Stimulated activated CD8-positive, alpha-beta memory T cell treated with anti-CD3 and anti-CD28 coated beads, Interleukin-15, amount 100 ng/mL, for 4 hours (primary cell): Measurements from ENCODE around the gene BOD1L1.

ENCODE experiments used
- DNase-seq, 2 donors: peaks; one replicate each; pipeline ENCODE4 v3.0.0-alpha.2; 2020; ENCODE audit warnings: low read depth in 2 of 2

BOD1L1 gene

DNA sequence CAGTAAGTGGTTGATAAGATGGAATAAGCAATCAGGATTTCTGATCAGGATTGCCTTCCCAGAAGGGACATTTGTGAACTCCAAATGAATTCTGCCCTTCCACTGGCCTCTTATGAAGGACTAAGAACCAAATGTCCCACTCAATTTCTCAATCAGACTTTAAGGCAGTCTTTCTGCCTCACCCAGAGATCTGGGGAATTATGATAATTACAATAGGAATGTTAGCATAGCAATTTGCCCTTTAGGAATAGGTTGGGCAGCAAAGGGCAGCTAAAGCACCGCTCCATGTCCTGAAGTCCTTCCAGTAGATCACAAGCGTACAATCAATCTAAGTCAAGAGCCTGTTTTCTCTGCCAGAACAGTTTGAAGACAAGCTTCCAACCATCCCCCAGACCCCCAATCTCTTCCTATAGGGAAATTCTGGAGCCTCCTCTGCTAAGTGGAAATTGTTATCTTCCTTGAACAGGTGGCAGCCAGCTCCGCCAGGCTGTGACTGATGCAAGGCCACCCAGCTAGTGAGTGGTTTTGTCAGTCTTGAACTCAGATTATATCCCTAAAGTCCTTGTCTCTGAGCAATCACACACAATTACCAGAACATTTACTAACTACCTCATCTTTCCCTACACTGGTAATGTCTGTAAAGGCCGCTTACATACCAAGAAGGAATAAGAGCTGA is 101.8 kb downstream of the BOD1L1 start:
- no peak for DNase-seq

GRCh38 chr4:13524504-13525243 is 102.9 kb downstream of the BOD1L1 start:
- no peak for DNase-seq

- DNase-seq: no peak
These were observed 103.7 kb downstream of the BOD1L1 start for GRCh38 chr4:13523591-13524503.

GRCh38 chr4:13523105-13523477 is 104.4 kb downstream of the BOD1L1 start:
- no peak for DNase-seq

DNA sequence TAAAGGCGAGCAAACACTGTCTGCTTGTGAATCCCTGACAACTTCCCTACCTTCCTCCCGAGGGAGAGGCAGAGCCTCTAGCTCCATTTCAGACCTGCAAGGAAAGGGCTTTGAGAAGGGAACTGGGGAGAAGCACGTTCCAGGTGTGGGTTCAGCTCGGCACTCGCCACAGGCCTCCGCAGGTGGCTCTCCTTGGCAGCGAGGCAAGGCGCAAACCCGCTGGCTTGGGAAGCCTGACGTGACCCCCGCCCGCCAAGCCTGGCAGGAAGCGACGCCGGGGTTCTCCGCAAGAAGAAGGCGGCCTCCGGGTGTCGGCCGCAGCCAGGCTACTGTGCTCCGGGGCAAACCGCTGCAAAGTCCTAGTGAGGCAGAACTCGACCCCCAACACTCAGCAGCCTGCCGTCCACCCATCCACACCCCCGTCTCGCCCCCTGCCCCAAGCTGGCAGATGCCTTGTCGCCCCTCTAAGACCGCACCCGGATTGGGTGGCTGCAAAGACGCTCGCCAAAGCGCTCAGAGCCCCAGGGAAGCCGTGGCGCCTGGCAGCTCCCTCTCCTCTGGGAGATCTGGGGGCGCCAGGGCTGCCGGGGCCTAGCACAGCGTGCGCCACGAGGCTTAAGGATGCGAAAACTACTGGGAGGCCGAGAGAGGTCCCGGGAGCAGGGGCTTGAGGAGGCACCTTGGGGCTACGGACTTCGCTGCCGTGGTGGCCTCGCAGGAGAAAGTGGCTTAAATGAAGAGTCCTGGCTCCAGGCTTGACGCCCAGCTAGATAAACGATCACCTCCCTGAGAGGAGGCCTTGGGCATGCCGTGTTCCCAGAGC is 105.0 kb downstream of the BOD1L1 start:
- no peak for DNase-seq

GRCh38 chr4:13521047-13521446 is 106.5 kb downstream of the BOD1L1 start:
- no peak for DNase-seq
